AML-193 (cell line): ENCODE data around the gene SEBOX.

Source experiments
- DNase-seq, 2 experiments: peaks; one replicate each; lab custom pipeline; 2025; lab: John Stamatoyannopoulos, UW

Gene SEBOX

GRCh38 chr17:28368306-28368831, 3.4 kb upstream of the SEBOX start:
- DNase-seq = no peak

GRCh38 chr17:28367641-28368305, 2.8 kb upstream of the SEBOX start:
- DNase-seq = no peak

- peak in 1 of 2 experiments; percentile 12 for DNase-seq
These were observed 1.6 kb upstream of the SEBOX start for GRCh38 chr17:28366605-28367004.

- DNase-seq = no peak
These were observed 488 bp upstream of the SEBOX start for GRCh38 chr17:28365487-28365886.

- DNase-seq = no peak
These were observed 986 bp downstream of the SEBOX start for GRCh38 chr17:28363776-28364650.

GRCh38 chr17:28363186-28363585, 1.8 kb downstream of the SEBOX start:
- no peak for DNase-seq

GRCh38 chr17:28357901-28358197, 7.2 kb downstream of the SEBOX start:
- no peak for DNase-seq

GRCh38 chr17:28357061-28357900, 7.7 kb downstream of the SEBOX start, which contains the start of gene POLDIP2:
Gene POLDIP2 (minus strand): TSS chr17:28357527. CDS start chr17:28357448, 79 bp downstream.
- DNase-seq = peak; percentile 94

- DNase-seq = no peak
These were observed 14.7 kb downstream of the SEBOX start for GRCh38 chr17:28350271-28350670.

- no peak for DNase-seq
These were observed 16.0 kb downstream of the SEBOX start for GRCh38 chr17:28348979-28349378.

GRCh38 chr17:28347261-28347891, 17.6 kb downstream of the SEBOX start:
- DNase-seq = no peak

GRCh38 chr17:28346746-28347246, 18.2 kb downstream of the SEBOX start:
- peak in 1 of 2 experiments; percentile 16 for DNase-seq

GRCh38 chr17:28346199-28346580, 18.8 kb downstream of the SEBOX start:
- DNase-seq = no peak

GRCh38 chr17:28345419-28346198, 19.4 kb downstream of the SEBOX start:
- DNase-seq = no peak

- no peak for DNase-seq
These were observed 20.5 kb downstream of the SEBOX start for GRCh38 chr17:28344435-28344901.

- no peak for DNase-seq
These were observed 21.0 kb downstream of the SEBOX start for GRCh38 chr17:28344011-28344410.

- no peak for DNase-seq
These were observed 21.5 kb downstream of the SEBOX start for GRCh38 chr17:28343491-28343932.

- DNase-seq = no peak
These were observed 22.7 kb downstream of the SEBOX start for GRCh38 chr17:28342313-28342712.

GRCh38 chr17:28341516-28341915, 23.5 kb downstream of the SEBOX start:
- no peak for DNase-seq

- DNase-seq = no peak
These were observed 24.6 kb downstream of the SEBOX start for GRCh38 chr17:28340374-28340773.

GRCh38 chr17:28339431-28339830, 25.6 kb downstream of the SEBOX start:
- no peak for DNase-seq
